SK-N-SH treated with all-trans-retinoic acid at 6 μM for 48 hours (cell line): ENCODE measurements around the gene ARHGAP25.

Source experiments
- ATAC-seq: fragments of 200-7000 bp; cut with Tn5 transposase; 3 replicates; pipeline ENCODE4 v1.9.1; 2020; ENCODE audit warnings: mild to moderate bottlenecking, moderate library complexity
- ARNTL ChIP-seq: fragments of 450-650 bp; formaldehyde crosslinking; IDR thresholded peaks from 2 replicates; pipeline ENCODE4 v1.5.0; 2020; ENCODE audit warnings: low read depth, mild to moderate bottlenecking, moderate library complexity, borderline replicate concordance
- BACH2 ChIP-seq: fragments of 250-450 bp; sonication (Bioruptor Pico); IDR thresholded peaks from 2 replicates; pipeline ENCODE4 v1.9.0; 2021; ENCODE audit warnings: mild to moderate bottlenecking, borderline replicate concordance
- CREB5 ChIP-seq: fragments of 250-450 bp; sonication (Bioruptor Pico); IDR thresholded peaks from 2 replicates; pipeline ENCODE4 v1.5.1; 2020; ENCODE audit warnings: low read depth, mild to moderate bottlenecking, moderate library complexity
- CSDC2 ChIP-seq: fragments of 250-450 bp; sonication (Bioruptor Pico); IDR thresholded peaks from 2 replicates; pipeline ENCODE4 v1.5.0; 2020; ENCODE audit warnings: mild to moderate bottlenecking, moderate library complexity
- ESRRG ChIP-seq: fragments of 250-450 bp; sonication (Bioruptor Pico); IDR thresholded peaks from 2 replicates; pipeline ENCODE4 v1.6.1; 2021; ENCODE audit warnings: mild to moderate bottlenecking
- GLIS3 ChIP-seq: fragments of 250-450 bp; sonication (Bioruptor Pico); IDR thresholded peaks from 2 replicates; pipeline ENCODE4 v1.5.0; 2020; ENCODE audit warnings: mild to moderate bottlenecking, moderate library complexity
- ISL1 ChIP-seq: fragments of 250-450 bp; sonication (Bioruptor Pico); IDR thresholded peaks from 2 replicates; pipeline ENCODE4 v2.1.2; 2022; ENCODE audit warnings: mild to moderate bottlenecking, moderate library complexity
- OSR1 ChIP-seq: fragments of 250-450 bp; sonication (Bioruptor Pico); IDR thresholded peaks from 2 replicates; pipeline ENCODE4 v1.8.0; 2022; ENCODE audit warnings: moderate library complexity, mild to moderate bottlenecking, inconsistent platforms
- PATZ1 ChIP-seq: fragments of 250-450 bp; sonication (Bioruptor Pico); IDR thresholded peaks from 2 replicates; pipeline ENCODE4 v1.8.0; 2020; ENCODE audit warnings: mild to moderate bottlenecking, moderate library complexity, borderline replicate concordance
- POU6F1 ChIP-seq: fragments of 250-450 bp; sonication (Bioruptor Pico); IDR thresholded peaks from 2 replicates; pipeline ENCODE4 v1.8.0; 2021; ENCODE audit warnings: low read depth, mild to moderate bottlenecking, moderate library complexity, borderline replicate concordance
- PPARA ChIP-seq: fragments of 250-450 bp; sonication (Bioruptor Pico); IDR thresholded peaks from 2 replicates; pipeline ENCODE4 v1.5.0; 2020; ENCODE audit warnings: mild to moderate bottlenecking, borderline replicate concordance
- RARB ChIP-seq: fragments of 250-450 bp; sonication (Bioruptor Pico); IDR thresholded peaks from 2 replicates; pipeline ENCODE4 v1.8.0; 2021; ENCODE audit warnings: mild to moderate bottlenecking, moderate library complexity
- SNAI2 ChIP-seq: fragments of 250-450 bp; sonication (Bioruptor Pico); IDR thresholded peaks from 2 replicates; pipeline ENCODE4 v1.5.0; 2020; ENCODE audit warnings: mild to moderate bottlenecking, moderate library complexity
- TCF4 ChIP-seq: fragments of 250-450 bp; sonication (Bioruptor Pico); IDR thresholded peaks from 2 replicates; pipeline ENCODE4 v1.8.0; 2021; ENCODE audit warnings: mild to moderate bottlenecking, moderate library complexity, borderline replicate concordance
- TOX ChIP-seq: fragments of 250-450 bp; sonication (Bioruptor Pico); IDR thresholded peaks from 2 replicates; pipeline ENCODE4 v1.8.0; 2021; ENCODE audit warnings: mild to moderate bottlenecking, moderate library complexity, borderline replicate concordance
- ZC3H10 ChIP-seq: fragments of 250-450 bp; sonication (Bioruptor Pico); IDR thresholded peaks from 2 replicates; pipeline ENCODE4 v1.5.1; 2021; ENCODE audit warnings: mild to moderate bottlenecking, moderate library complexity
- ZFP3 ChIP-seq: fragments of 250-450 bp; sonication (Bioruptor Pico); IDR thresholded peaks from 2 replicates; pipeline ENCODE4 v1.5.0; 2020; ENCODE audit warnings: mild to moderate bottlenecking, moderate library complexity
- ZFP30 ChIP-seq: fragments of 450-650 bp; formaldehyde crosslinking; IDR thresholded peaks from 2 replicates; pipeline ENCODE4 v1.5.0; 2022; ENCODE audit warnings: mild to moderate bottlenecking, moderate library complexity
- ZNF70 ChIP-seq: fragments of 450-650 bp; formaldehyde crosslinking; IDR thresholded peaks from 2 replicates; pipeline ENCODE4 v1.5.0; 2020; ENCODE audit warnings: mild to moderate bottlenecking, moderate library complexity
- ZNF8 ChIP-seq: fragments of 450-650 bp; formaldehyde crosslinking; IDR thresholded peaks from 2 replicates; pipeline ENCODE4 v1.5.0; 2020; ENCODE audit warnings: mild to moderate bottlenecking, moderate library complexity

Gene ARHGAP25

GRCh38 chr2:68849579-68850030, 115.0 kb downstream of the ARHGAP25 start (continued):
- TF ChIP-seq ZNF70 (CRISPR knock-in tag) (no peak), ESRRG (CRISPR knock-in tag) (no peak), ZFP30 (CRISPR knock-in tag) (no peak), ZNF8 (no peak), TCF4 (no peak)

- no peak for ATAC-seq
- TF ChIP-seq POU6F1 (CRISPR knock-in tag), result no peak
- no peak for TF ChIP-seq SNAI2
- no peak for TF ChIP-seq ESRRG (CRISPR knock-in tag)
- TF ChIP-seq ARNTL (CRISPR knock-in tag), result no peak
- TF ChIP-seq CREB5 (CRISPR knock-in tag), result no peak
- TF ChIP-seq ZNF70 (CRISPR knock-in tag), result no peak
These were observed 115.9 kb downstream of the ARHGAP25 start for GRCh38 chr2:68850524-68850923.

GRCh38 chr2:68853035-68853434, 118.4 kb downstream of the ARHGAP25 start:
- TF ChIP-seq ZNF8, result no peak
- no peak for ATAC-seq

GRCh38 chr2:68853915-68854314, 119.3 kb downstream of the ARHGAP25 start:
- ATAC-seq, result no peak
- no peak for TF ChIP-seq TCF4
- no peak for TF ChIP-seq PATZ1 (CRISPR knock-in tag)
- TF ChIP-seq ZFP3, result no peak
- no peak for TF ChIP-seq ESRRG (CRISPR knock-in tag)
- no peak for TF ChIP-seq POU6F1 (CRISPR knock-in tag)
- no peak for TF ChIP-seq ZNF70 (CRISPR knock-in tag)
- TF ChIP-seq ZC3H10 (CRISPR knock-in tag), result no peak
- no peak for TF ChIP-seq CSDC2 (CRISPR knock-in tag)
- no peak for TF ChIP-seq BACH2 (CRISPR knock-in tag)
- no peak for TF ChIP-seq CREB5 (CRISPR knock-in tag)
- TF ChIP-seq RARB (CRISPR knock-in tag), result no peak
- no peak for TF ChIP-seq GLIS3 (CRISPR knock-in tag)
- TF ChIP-seq ISL1, result no peak
- TF ChIP-seq OSR1 (CRISPR knock-in tag), result no peak
- no peak for TF ChIP-seq ZNF8

- no peak for ATAC-seq
- no peak for TF ChIP-seq BACH2 (CRISPR knock-in tag)
- no peak for TF ChIP-seq ZFP3
- no peak for TF ChIP-seq ISL1
- no peak for TF ChIP-seq TOX (CRISPR knock-in tag)
- TF ChIP-seq PPARA (CRISPR knock-in tag), result no peak
- no peak for TF ChIP-seq ZNF8
- TF ChIP-seq GLIS3 (CRISPR knock-in tag), result no peak
- TF ChIP-seq, all 23 proteins: peak for 0
These were observed 119.9 kb downstream of the ARHGAP25 start for GRCh38 chr2:68854476-68854875.
